ENCODE results near the gene WSB1. TPM values are rescaled to one million over a fixed set of nuclear protein-coding genes. Genes with fewer than 3 reads are reported as not detected.

Gene WSB1
- total RNA-seq, 1 experiment from 2014 or later: 157 TPM

DNA sequence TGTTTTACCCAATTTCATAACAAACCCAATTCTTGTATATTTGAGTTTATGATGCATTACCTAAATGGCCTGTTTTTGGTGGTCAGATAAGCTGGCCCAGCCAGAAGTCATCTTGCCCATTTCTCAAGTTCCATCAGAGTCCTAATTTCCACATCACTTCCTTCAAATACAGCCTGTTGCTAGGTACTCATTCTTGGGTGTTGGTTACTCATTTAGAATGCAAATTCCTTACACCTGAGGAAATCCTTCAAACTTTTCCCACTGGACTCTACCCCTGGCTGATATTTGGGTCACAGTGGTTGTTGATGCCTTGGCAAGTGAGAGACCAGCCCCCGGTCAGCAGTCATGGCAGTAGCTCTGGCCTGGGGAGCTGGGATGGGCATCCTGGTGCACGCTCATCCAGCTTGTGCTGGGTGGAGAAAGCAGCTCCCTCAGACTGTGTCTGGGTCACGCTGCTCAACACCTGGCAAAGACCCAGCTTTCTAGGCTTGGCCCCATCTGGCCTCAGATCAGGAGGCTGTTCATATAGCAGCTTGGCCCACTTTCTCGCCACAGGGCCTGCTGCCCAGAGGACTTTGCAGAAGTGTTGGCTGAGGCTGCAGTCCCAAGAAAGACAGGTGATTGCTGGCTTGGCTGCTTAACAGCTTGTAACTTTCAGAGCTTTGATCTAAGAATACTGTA lies 25.8 kb downstream of the WSB1 start:
- TF ChIP-seq, protein P1, sequence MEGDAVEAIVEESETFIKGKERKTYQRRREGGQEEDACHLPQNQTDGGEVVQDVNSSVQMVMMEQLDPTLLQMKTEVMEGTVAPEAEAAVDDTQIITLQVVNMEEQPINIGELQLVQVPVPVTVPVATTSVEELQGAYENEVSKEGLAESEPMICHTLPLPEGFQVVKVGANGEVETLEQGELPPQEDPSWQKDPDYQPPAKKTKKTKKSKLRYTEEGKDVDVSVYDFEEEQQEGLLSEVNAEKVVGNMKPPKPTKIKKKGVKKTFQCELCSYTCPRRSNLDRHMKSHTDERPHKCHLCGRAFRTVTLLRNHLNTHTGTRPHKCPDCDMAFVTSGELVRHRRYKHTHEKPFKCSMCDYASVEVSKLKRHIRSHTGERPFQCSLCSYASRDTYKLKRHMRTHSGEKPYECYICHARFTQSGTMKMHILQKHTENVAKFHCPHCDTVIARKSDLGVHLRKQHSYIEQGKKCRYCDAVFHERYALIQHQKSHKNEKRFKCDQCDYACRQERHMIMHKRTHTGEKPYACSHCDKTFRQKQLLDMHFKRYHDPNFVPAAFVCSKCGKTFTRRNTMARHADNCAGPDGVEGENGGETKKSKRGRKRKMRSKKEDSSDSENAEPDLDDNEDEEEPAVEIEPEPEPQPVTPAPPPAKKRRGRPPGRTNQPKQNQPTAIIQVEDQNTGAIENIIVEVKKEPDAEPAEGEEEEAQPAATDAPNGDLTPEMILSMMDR (IDR thresholded peaks at IDR 0.05; ENCODE audit: insufficient read depth in 1 of 2, low read depth in 1 of 2, low read length in 1 of 2, severe bottlenecking in 1 of 2, unreplicated experiment in 1 of 2): no peak
- Mint-ChIP-seq H3K9me3 (ENCODE audit: unreplicated experiment) (no peaks in the 10 kb centered on the region), H3K36me3 (ENCODE audit: insufficient read depth, unreplicated experiment) (peaks cover 47% of the 10 kb centered on the region), H3K4me3 (ENCODE audit: unreplicated experiment) (no peak overlapping the region), H3K27me3 (ENCODE audit: insufficient read depth, unreplicated experiment) (no peaks in the 10 kb centered on the region), H3K4me1 (ENCODE audit: low read depth, unreplicated experiment) (peaks cover 20% of the 10 kb centered on the region), H3K27ac (ENCODE audit: unreplicated experiment) (no peak overlapping the region)
- Histone ChIP-seq H3K4me1 (peaks cover 14% of the 10 kb centered on the region), H3K4me3 (ENCODE audit: low read depth, low read length) (no peak overlapping the region), H3K27me3 (replicated peaks; ENCODE audit: control insufficient read depth, insufficient read depth, low read length) (no peaks in the 10 kb centered on the region), H3K9me3 (no peaks in the 10 kb centered on the region), H3K36me3 (ENCODE audit: control insufficient read depth, insufficient read depth, low read length) (peaks cover 2% of the 10 kb centered on the region)
- POLR2A ChIA-PET: no interaction called here
- intact Hi-C loops (cut with micrococcal nuclease; ENCODE audit: unreplicated experiment): no loop called here
- no TSS peak for BruUV-seq (replicated peaks)
- CTCF ChIA-PET: interaction anchor here (1.1 to 1.2 kb wide), 2 partner anchors 13 to 83 kb away, joined by 4 read pairs; no protein-coding TSS in a partner anchor
- no peak for DNase-seq

DNA sequence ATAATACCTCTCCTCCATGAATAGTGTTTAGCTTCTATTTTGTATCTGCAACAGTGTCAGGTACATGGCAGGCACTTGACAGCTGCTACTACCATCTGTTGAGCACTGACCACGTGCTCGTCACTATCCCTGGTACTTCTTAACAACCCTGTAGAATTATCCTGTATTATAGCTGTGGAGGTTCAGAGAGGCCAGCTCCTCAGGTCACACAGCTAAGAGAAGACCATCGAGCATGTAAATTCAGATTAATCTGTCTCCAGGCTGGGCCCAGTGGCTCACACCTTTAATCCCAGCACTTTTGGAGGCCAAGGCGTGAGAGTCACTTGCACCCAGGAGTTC lies 26.3 kb downstream of the WSB1 start:
- peaks cover 11% of the 10 kb centered on the region for H3K4me1 ChIP-seq
- H3K36me3 ChIP-seq (ENCODE audit: control insufficient read depth, insufficient read depth, low read length): peaks cover 2% of the 10 kb centered on the region
- BruUV-seq (replicated peaks): no TSS peak
- no peaks in the 10 kb centered on the region for H3K9me3 ChIP-seq
- ChIA-PET POLR2A (no interaction called here), CTCF (interaction anchor here (1.1 to 1.2 kb wide), 2 partner anchors 13 to 83 kb away, joined by 4 read pairs; no protein-coding TSS in a partner anchor)
- H3K4me3 ChIP-seq (ENCODE audit: low read depth, low read length): no peak overlapping the region
- no peak overlapping the region for H3K4me3 Mint-ChIP-seq (ENCODE audit: unreplicated experiment)
- H3K36me3 Mint-ChIP-seq (ENCODE audit: insufficient read depth, unreplicated experiment): peaks cover 42% of the 10 kb centered on the region
- no peaks in the 10 kb centered on the region for H3K27me3 Mint-ChIP-seq (ENCODE audit: insufficient read depth, unreplicated experiment)
- no peaks in the 10 kb centered on the region for H3K27me3 ChIP-seq (replicated peaks; ENCODE audit: control insufficient read depth, insufficient read depth, low read length)
- H3K9me3 Mint-ChIP-seq (ENCODE audit: unreplicated experiment): no peaks in the 10 kb centered on the region
- DNase-seq: no peak
- H3K27ac Mint-ChIP-seq (ENCODE audit: unreplicated experiment): no peak overlapping the region
- intact Hi-C loops (cut with micrococcal nuclease; ENCODE audit: unreplicated experiment): no loop called here
- TF ChIP-seq, protein P1 (IDR thresholded peaks at IDR 0.05; ENCODE audit: insufficient read depth in 1 of 2, low read depth in 1 of 2, low read length in 1 of 2, severe bottlenecking in 1 of 2, unreplicated experiment in 1 of 2): no peak
- peaks cover 15% of the 10 kb centered on the region for H3K4me1 Mint-ChIP-seq (ENCODE audit: low read depth, unreplicated experiment)

DNA sequence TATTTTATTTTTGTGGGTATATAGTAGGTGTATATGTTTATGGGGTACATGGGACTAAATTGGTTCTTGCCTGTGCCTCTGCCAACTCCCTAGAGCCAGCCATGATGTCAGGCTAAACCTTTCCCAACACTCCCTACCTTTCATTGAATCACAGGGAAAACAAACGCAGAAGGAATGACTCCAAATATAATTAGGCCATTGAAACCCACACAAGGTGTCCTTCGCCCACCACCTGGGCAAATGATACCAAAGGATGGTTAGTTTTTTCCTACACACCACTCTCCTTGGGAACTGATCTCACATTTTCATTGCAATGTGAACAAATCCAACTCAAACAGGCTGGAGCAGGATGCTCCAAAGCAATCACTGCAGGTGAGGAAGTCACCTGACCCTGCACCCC lies 27.5 kb downstream of the WSB1 start:
- BruUV-seq (replicated peaks): no TSS peak
- TF ChIP-seq, protein P1 (IDR thresholded peaks at IDR 0.05; ENCODE audit: insufficient read depth in 1 of 2, low read depth in 1 of 2, low read length in 1 of 2, severe bottlenecking in 1 of 2, unreplicated experiment in 1 of 2): no peak
- H3K4me1 Mint-ChIP-seq (ENCODE audit: low read depth, unreplicated experiment): peaks cover 14% of the 10 kb centered on the region
- ChIA-PET CTCF (interaction anchor here (0.7 to 0.9 kb wide), 2 partner anchors 80 to 85 kb away, joined by 3 read pairs; no protein-coding TSS in a partner anchor), POLR2A (interaction anchor here (0.6 kb wide), 1 partner anchor 484 kb away, joined by 3 read pairs; no protein-coding TSS in a partner anchor)
- no peaks in the 10 kb centered on the region for H3K36me3 ChIP-seq (ENCODE audit: control insufficient read depth, insufficient read depth, low read length)
- peaks cover 31% of the 10 kb centered on the region for H3K36me3 Mint-ChIP-seq (ENCODE audit: insufficient read depth, unreplicated experiment)
- no peaks in the 10 kb centered on the region for H3K9me3 Mint-ChIP-seq (ENCODE audit: unreplicated experiment)
- H3K4me3 ChIP-seq (ENCODE audit: low read depth, low read length): no peak overlapping the region
- no peaks in the 10 kb centered on the region for H3K27me3 ChIP-seq (replicated peaks; ENCODE audit: control insufficient read depth, insufficient read depth, low read length)
- intact Hi-C loops (cut with micrococcal nuclease; ENCODE audit: unreplicated experiment): no loop called here
- DNase-seq: no peak
- H3K4me1 ChIP-seq: no peaks in the 10 kb centered on the region
- no peaks in the 10 kb centered on the region for H3K9me3 ChIP-seq
- H3K27ac Mint-ChIP-seq (ENCODE audit: unreplicated experiment): no peak overlapping the region
- H3K27me3 Mint-ChIP-seq (ENCODE audit: insufficient read depth, unreplicated experiment): no peaks in the 10 kb centered on the region
- H3K4me3 Mint-ChIP-seq (ENCODE audit: unreplicated experiment): no peak overlapping the region
